HG02571 (cell line): Measurements from ENCODE around the gene OSR1.
"Not testable (repeated sequence)": the region's sequence is repeated elsewhere in the genome, so short reads cannot be mapped to it uniquely, and the experiment has no call there.

Experiments
- ATAC-seq: cut with Tn5 transposase; IDR thresholded peaks from one replicate; pipeline ENCODE4 v1.9.1; 2021; ENCODE audit warnings: mild to moderate bottlenecking, moderate library complexity; ENCODE audit not compliant: unreplicated experiment

The OSR1 gene

GRCh38 chr2:19358242-19359020 lies at the start of gene OSR1:
Gene OSR1, minus strand, starts transcription at chr2:19358623. Its CDS starts 4,818 bp downstream, at chr2:19353805.
- ATAC-seq: no peak

DNA sequence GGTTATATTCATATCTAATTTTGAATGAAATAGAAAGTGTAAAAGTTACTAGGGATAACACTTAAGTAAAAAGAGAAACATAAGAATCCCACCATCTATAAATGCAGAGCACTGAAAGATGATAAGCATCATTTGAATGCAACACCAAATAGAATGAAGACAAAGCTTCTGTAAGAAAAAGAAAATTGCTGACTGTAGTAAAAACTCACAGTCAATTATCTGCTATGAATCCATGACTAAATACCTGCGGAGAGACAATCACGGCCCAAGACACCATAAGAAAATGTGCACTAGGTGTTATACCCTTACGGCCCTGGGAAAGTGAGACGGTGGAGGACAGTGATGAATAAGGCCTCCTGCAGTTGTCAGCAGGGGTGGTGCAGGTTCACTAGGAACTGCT lies 45.4 kb upstream of the OSR1 start:
- no peak for ATAC-seq

- no peak for ATAC-seq
These were observed 33.8 kb upstream of the OSR1 start for GRCh38 chr2:19392191-19392590.

- ATAC-seq: not testable (repeated sequence)
These were observed 31.0 kb upstream of the OSR1 start for GRCh38 chr2:19389469-19389868.

- ATAC-seq: no peak
These were observed 22.1 kb upstream of the OSR1 start for GRCh38 chr2:19380532-19380931.

DNA sequence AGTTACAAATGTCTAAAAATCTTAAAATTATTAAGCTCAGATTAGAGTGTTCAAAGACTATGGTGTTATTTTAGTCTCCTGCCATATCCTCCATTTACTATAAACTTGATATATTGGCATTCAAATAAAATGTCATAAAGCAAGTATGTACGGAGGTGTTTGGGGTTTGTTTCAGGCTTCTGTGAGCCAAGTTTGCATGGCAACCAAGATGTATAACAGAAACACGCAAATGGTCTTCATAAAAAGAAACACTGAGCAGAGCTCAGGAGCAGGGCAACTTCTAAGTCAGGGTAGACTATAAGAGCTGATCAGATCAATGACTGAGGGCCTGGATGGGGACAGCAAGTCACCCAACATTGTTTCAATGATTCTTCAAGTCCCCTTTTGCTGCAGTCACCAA lies 20.5 kb upstream of the OSR1 start:
- no peak for ATAC-seq

GRCh38 chr2:19377717-19378116 lies 19.3 kb upstream of the OSR1 start:
- no peak for ATAC-seq

DNA sequence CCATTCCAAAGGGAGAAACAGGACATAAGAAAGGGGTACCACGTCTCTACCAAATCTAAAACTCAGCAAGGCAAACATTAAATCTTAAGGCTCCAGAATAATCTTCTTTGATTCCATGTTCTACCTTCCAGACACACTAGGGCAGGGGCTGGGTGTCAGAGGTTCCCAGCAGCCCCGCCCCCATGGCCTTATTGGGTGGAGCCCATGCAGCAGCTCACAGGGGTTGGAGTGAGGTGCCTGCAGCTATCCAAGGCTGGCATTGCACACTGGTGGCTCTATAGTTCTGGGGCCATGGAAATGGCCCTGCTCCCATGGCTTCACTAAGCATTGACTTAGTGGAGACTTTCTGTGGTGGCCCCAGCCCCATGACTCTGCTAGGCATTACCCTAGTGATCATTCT lies 14.9 kb upstream of the OSR1 start:
- no peak for ATAC-seq

DNA sequence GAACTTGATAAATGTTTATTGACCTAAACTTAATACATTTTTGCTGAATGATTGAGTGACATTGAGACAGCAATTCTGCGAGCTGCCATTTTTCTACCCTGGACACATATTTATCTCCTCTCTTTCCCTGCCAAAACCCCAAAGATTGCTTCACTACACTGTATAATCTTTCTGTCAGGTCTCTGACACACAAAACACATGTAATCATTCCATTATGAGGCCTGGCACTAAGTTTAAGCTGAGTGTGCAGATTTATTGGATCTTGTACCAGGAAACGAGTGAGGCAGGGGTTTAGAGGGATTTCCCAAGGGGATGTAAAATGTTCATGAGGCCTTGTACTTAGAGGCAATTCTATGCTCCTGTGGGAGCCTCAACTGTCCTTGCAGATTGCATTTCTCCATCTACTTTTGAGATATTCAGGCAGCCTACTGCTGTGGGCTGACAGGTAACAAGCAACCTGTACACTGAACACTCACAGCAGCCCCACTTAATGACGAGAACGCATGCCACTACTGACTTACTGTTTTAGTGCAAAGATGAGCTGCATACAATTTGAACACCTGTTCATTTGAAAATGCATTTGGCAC lies 13.7 kb upstream of the OSR1 start:
- ATAC-seq: no peak

DNA sequence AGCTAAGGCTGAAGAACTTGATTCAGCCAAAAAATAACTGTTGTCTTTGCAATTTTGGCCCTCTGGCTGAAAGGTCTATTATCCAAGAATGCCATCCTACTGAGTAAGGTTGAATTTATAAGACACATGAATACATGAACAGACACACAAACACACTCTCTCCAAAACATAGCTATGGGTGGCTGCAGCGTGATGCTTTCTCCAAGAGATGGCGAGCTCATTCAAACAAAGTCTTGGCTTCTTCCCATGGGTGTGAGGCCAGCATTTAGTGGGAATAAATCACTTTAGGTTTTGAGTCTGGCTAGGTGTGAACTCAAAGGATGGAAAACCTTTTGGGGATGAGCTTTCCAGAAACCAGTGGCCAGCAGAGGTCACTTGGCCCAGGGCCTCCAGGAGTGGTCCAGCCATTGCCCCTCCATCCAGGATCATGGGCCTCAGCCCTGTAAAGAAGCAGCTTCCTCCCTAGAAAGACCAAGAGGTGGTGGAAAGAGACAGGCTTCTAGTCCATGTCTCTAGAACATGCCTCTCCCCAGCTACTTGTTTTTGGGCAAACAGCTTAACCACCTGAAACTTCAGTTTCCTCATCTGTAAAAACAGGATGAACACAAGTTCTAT lies 11.0 kb upstream of the OSR1 start:
- no peak for ATAC-seq

- ATAC-seq: no peak
These were observed 10.3 kb upstream of the OSR1 start for GRCh38 chr2:19368760-19369159.

DNA sequence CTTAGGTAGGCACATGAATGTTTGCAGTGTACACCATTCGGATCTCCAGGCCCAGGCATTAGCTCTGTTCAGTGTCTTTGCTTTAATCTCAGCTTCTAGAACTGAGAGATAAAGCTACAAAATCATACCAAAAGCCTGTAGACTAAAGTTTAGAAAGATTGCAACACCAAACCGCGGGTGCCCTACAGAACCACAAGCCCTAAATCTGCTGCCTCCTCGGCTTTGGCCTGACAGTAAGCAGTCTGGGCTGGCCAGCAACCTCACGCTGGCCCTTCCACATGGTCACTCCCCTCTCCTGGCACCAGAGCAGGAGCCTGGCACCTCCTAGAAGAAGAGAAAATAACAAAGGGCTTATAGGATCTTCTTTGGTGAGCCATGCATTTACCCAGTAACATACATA lies 8.9 kb upstream of the OSR1 start:
- no peak for ATAC-seq

- no peak for ATAC-seq
These were observed 6.7 kb upstream of the OSR1 start for GRCh38 chr2:19365126-19365525.

DNA sequence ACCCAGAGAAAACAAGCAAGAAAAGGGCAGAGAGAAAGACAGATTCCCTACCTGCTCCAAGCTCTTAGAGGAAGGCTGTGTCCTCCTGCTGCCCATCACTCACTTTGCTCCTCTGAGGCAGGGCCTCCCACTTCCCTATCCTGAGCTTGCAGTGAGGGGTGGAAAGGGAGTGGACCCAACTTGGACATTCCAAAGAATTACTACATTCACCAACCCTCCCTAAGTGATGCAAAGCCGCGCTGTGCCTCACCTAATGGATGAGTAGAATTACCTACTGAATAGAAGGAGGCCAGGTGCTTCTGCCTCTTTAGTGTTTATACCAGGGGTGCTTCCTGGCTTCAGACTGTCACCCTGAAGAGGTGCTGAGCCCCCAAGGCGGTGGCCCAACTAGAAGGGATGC lies 5.6 kb upstream of the OSR1 start:
- no peak for ATAC-seq

- no peak for ATAC-seq
These were observed 5.0 kb upstream of the OSR1 start for GRCh38 chr2:19363474-19363778.

- no peak for ATAC-seq
These were observed 4.5 kb upstream of the OSR1 start for GRCh38 chr2:19362755-19363473.

DNA sequence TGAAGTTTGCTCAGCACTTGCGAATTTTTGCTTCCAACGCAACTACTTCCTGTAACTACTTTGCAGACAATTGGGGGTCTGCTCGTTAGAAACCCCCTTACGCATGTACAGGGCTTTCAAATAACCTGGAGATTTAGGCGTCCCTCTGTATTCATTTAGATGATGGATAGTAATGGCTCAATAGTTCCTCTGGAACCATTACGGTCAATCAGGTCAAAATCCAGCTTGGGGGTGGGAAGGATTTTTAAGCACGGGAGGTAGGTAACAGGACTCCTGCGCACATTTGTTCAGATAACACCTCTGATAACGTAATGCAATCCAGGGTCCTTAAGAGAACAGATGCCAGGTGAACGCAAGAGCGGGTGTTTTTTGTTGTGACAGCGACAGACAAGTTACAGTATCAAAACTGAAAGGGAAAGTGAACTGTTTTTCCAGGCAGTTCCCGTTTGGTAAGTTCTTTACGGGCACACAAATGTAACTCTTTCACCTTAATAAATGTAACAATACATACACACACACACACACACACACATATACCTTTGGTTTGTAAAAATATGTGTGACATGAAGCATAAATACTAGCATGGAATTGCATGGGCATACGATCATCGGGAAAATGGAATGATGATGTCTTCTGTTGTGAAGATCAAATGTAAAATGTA lies 3.8 kb upstream of the OSR1 start:
- ATAC-seq: no peak

DNA sequence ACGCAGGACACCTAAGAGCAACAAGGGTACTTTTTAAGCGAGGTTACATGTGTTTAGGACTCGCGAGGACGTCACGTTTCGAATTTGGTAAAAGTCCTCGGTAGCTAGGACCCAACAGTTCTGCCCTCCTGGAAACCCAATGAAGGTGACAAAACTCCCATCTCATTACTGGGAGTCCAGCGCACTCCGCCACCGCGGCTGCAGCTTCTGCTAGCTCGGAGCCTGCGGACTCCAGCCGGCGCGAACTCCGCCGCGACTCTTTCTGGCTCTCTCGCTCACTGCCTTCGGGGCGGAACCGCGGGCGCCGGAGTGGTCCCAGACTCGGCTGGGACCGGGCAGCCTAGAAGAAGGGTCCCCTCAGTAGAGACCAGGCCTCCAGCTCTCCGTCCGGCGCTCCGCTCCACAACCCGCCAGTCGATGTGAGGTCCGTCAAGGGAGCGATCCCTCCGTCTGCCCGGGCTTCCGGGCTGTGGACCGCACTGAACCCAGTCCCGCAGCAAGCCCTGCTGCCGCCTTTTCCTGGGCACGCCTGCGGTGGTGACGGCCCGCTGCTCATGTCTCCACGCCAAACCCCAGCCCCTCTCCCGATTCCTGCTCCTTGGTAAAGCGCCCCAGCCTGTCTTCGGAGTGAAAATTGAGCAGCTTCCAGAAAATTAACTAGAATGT lies 3.0 kb upstream of the OSR1 start:
- no peak for ATAC-seq

DNA sequence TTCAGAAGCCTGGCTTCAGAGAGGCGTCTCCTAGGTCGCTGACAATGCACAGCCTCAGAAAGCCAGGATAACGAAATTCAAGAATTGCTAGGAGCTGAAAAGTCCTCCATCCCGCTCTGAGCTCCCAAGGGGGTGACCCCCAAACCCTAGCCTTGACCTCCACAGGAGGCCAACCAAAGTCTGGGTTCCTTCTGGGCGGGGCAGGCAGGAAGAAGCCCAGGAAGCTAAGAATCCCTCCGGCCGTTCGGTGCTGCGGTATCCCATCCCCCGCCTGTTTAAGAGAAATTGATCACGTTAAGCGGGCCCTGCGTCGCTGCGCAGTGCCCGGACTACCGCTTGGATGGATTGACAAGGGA lies 2.5 kb upstream of the OSR1 start:
- no peak for ATAC-seq

DNA sequence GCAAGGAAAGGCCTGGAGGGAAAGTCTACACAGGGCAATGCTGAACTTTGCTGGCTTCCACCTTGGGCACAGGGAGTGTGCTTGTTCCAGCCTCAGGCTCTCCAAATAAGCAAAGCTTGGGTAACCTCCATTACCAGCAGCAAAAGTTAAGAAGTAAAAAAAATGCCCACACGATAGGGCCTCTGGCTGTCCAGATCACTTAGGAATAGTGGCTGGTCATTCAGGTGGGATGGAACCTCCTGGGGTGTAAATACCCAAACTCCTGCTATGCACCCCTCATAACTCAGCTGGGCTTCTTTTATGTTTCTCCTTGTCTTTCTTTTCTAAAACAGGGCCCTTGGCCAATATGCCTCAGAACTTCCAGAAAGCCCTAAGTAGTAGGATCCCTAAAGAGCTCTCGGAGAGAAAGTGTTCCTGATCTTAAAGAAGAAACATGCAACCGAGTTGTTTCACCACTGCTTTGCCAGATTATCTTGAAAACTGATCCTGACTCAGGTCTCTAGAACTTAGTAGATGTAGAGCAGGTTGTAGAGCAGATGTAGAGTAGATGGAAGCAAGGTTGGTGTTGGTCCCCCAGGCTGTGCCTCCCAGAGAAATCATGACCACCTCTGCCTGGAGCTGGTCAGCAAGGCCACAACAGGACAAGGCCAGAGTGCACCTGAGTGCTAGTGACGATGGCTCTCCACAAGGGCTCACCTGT lies 2.0 kb upstream of the OSR1 start:
- ATAC-seq: no peak
